DND-41 (cell line): ENCODE measurements around the gene DENND1A.

Source experiments
- CTCF ChIP-seq: IDR thresholded peaks from 2 replicates; pipeline ENCODE4 v1.5.1; 2012; ENCODE audit warnings: borderline replicate concordance, low read length, moderate library complexity, mild to moderate bottlenecking; ENCODE audit not compliant: poor library complexity, severe bottlenecking; ENCODE audit errors: extremely low read depth
- EZH2 ChIP-seq: IDR thresholded peaks from 3 replicates; pipeline ENCODE4 v1.6.1; 2012; ENCODE audit warnings: borderline replicate concordance, low read depth, mild to moderate bottlenecking, moderate library complexity, low read length, inconsistent platforms; ENCODE audit not compliant: severe bottlenecking

GRCh38 chr9:123654994-123655637, 274.8 kb downstream of the DENND1A start:
- TF ChIP-seq CTCF (no peak), EZH2 (no peak)
